SU-DHL-6 (cell line): ENCODE data around the gene ARRB1.

Experiments
- H2AFZ ChIP-seq: fragments of 200-600 bp; sonication (generic); 2 replicates; pipeline ENCODE4 v1.6.1; 2014; ENCODE audit warnings: low read depth, mild to moderate bottlenecking, moderate library complexity, mixed read lengths, antibody characterized with exemption, low read length; ENCODE audit not compliant: severe bottlenecking
- H3F3A ChIP-seq: fragments of 200-600 bp; shearing (Covaris generic); 2 replicates; pipeline ENCODE4 v1.6.0; 2016; ENCODE audit warnings: antibody characterized with exemption, mild to moderate bottlenecking; ENCODE audit not compliant: insufficient read depth
- H3K27ac ChIP-seq: fragments of 200-600 bp; sonication (generic); 2 replicates; pipeline ENCODE4 v1.5.1; 2016; ENCODE audit warnings: low read depth, mild to moderate bottlenecking, low read length, moderate library complexity, mixed read lengths
- H3K27me3 ChIP-seq: fragments of 200-600 bp; sonication (generic), shearing (Covaris generic); 2 replicates; pipeline ENCODE4 v1.6.0; 2014; ENCODE audit warnings: mild to moderate bottlenecking, low read length
- H3K36me3 ChIP-seq: fragments of 200-600 bp; sonication (generic); 2 replicates; pipeline ENCODE4 v1.6.1; 2014; ENCODE audit warnings: mild to moderate bottlenecking, low read length, mixed read lengths
- H3K4me2 ChIP-seq: fragments of 300-600, 200-600 bp; shearing (Covaris generic), sonication (generic); 2 replicates; pipeline ENCODE4 v1.6.0; 2014; ENCODE audit warnings: low read length, low read depth, mild to moderate bottlenecking; ENCODE audit not compliant: poor library complexity, severe bottlenecking
- H3K4me3 ChIP-seq: fragments of 200-600 bp; sonication (generic); 2 replicates; pipeline ENCODE4 v1.5.1; 2014; ENCODE audit warnings: antibody characterized with exemption, low read length, mild to moderate bottlenecking, mixed read lengths; ENCODE audit not compliant: insufficient read depth, poor library complexity, severe bottlenecking
- H3K79me2 ChIP-seq: fragments of 200-600 bp; sonication (generic); 2 replicates; pipeline ENCODE4 v1.6.1; 2014; ENCODE audit warnings: mild to moderate bottlenecking, low read length, moderate library complexity; ENCODE audit not compliant: insufficient read depth
- H3K9ac ChIP-seq: fragments of 200-600 bp; sonication (generic); 2 replicates; pipeline ENCODE4 v1.7.0; 2014; ENCODE audit warnings: mild to moderate bottlenecking, low read length
- H3K9me2 ChIP-seq: fragments of 200-600 bp; sonication (generic); replicated peaks from 2 replicates; pipeline ENCODE4 v1.6.1; 2014; ENCODE audit warnings: low read length; ENCODE audit not compliant: insufficient read depth
- H3K9me3 ChIP-seq: fragments of 200-600 bp; sonication (generic); 2 replicates; pipeline ENCODE4 v1.6.1; 2014; ENCODE audit warnings: low read length, mixed read lengths; ENCODE audit not compliant: insufficient read depth
- H4K20me1 ChIP-seq: fragments of 200-600 bp; sonication (generic); 2 replicates; pipeline ENCODE4 v1.6.1; 2014; ENCODE audit warnings: low read depth, mild to moderate bottlenecking, antibody characterized with exemption, low read length, moderate library complexity, mixed read lengths
- EZH2phosphoT487 ChIP-seq: fragments of 200-600 bp; sonication (generic), shearing (Covaris generic); conservative IDR thresholded peaks from 2 replicates; pipeline ENCODE4 v1.6.1; 2018; ENCODE audit warnings: mild to moderate bottlenecking, antibody characterized with exemption, low read length, moderate library complexity, mixed read lengths
- TF ChIP-seq, protein P1 (sequence below): fragments of 200-600 bp; sonication (generic); IDR thresholded peaks from one replicate; pipeline ENCODE4 v1.5.1; 2017; ENCODE audit warnings: antibody characterized with exemption, mild to moderate bottlenecking, low read length, moderate library complexity; ENCODE audit not compliant: insufficient read depth, poor library complexity, severe bottlenecking

The ARRB1 gene

DNA sequence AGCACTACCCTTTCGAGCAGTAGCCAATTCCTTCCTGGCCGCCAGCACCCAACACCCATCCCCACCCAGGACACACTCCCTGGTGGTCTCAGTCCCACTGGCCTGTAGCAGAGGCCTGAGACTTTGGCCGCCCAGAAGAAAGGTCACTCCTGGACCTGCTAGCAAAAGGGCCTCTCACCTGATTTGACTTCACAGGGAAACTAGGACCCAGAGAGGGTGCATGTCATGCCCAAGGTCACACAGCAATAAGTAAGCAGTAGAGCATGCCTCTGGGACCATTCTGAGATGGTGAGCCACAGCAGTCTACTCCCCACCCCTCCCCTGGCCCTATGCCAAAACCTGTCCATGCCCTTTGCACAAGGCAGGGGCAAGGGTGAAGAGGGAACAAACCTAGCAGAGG, 7.3 kb downstream of the ARRB1 start:
- H3K27ac ChIP-seq, result no peak overlapping the region
- no peak overlapping the region for H3K9ac ChIP-seq
- H3K27me3 ChIP-seq, result no peaks in the 10 kb centered on the region
- no peaks in the 10 kb centered on the region for H3K79me2 ChIP-seq
- H3F3A ChIP-seq, result no peaks in the 10 kb centered on the region
- H4K20me1 ChIP-seq, result no peaks in the 10 kb centered on the region
- H3K9me3 ChIP-seq, result no peaks in the 10 kb centered on the region
- TF ChIP-seq EZH2phosphoT487, result no peak
- TF ChIP-seq, protein P1, sequence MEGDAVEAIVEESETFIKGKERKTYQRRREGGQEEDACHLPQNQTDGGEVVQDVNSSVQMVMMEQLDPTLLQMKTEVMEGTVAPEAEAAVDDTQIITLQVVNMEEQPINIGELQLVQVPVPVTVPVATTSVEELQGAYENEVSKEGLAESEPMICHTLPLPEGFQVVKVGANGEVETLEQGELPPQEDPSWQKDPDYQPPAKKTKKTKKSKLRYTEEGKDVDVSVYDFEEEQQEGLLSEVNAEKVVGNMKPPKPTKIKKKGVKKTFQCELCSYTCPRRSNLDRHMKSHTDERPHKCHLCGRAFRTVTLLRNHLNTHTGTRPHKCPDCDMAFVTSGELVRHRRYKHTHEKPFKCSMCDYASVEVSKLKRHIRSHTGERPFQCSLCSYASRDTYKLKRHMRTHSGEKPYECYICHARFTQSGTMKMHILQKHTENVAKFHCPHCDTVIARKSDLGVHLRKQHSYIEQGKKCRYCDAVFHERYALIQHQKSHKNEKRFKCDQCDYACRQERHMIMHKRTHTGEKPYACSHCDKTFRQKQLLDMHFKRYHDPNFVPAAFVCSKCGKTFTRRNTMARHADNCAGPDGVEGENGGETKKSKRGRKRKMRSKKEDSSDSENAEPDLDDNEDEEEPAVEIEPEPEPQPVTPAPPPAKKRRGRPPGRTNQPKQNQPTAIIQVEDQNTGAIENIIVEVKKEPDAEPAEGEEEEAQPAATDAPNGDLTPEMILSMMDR, result no peak
- H2AFZ ChIP-seq, result no peak overlapping the region
- no peak overlapping the region for H3K4me3 ChIP-seq
- no peaks in the 10 kb centered on the region for H3K9me2 ChIP-seq
- H3K36me3 ChIP-seq, result no peaks in the 10 kb centered on the region
- H3K4me2 ChIP-seq, result no peak overlapping the region

DNA sequence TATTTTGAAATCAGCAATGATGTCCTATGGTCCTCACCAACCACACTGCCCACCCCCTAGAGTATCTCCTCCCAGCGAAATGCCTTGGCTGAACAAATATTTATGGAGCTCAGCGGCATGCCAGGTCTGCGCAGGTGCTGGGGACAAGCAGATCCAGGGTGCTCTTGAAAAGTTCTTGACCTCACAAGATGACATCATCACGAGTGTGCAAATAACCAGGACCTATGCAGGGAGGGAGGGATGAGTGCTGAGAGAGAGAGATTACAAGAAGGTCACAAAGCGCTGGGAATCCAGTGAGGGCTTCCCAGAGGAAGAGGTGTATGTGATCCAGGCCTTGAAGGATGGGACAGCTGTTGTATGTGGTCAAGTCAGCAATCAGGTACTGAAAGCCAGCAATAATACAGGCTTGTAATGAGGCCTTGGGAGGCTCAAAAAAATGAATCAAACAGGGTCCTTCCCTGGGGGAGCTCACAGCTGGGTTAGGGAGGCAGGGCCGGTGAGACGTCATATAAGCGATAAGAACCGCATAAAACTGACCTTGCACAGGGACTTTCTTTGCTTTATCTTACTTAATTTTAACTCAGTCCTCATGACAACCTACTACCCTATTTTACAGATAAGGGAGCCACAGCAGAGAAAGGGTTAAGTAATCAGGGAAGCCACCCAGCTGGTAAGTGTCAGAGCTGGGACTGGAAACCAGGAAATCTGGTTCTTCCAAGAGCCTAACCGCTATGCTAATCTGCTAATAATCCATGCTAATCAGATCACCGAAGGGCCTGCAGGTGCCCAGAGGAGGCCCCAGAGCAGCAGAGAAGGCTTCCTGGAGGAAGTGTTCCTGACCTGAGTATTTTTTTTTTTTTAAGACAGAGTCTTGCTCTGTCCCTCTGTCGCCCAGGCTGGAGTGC, 8.2 kb downstream of the ARRB1 start:
- Histone ChIP-seq H3K4me2 (no peak overlapping the region), H4K20me1 (no peaks in the 10 kb centered on the region), H3K9ac (no peak overlapping the region)

DNA sequence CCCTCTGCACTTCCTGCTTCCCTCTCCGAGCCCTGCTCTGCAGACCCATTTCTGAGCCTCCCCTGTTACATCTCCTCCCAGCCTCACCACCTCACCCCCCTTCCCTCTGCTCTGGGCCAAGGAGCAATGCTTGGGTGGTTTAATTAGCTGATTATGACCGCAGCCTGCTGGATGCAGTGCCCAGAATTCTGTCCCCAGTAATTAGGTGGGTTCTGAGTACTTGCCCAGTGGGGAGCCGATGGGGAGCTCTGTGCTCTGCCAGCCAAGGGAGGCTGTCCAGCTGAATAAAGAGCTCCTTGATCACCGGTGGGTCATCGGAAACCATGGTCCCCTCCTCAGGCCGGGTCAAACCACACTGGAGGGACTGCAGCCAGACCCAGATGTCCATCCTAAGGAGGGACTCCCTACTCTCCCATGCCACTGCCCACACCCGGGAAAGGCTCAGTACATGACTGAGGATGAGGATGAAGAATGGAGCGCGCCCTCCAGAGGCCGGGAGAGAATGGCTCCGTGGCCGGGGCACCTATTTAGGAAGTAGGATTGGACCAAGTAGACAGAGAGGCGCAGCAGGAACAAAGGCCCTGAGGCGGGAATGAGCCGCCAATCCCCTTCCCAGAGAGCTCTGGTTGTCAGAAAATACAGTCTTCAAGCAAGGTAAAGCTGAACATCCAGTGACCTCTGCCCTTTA, 9.1 kb downstream of the ARRB1 start:
- no peaks in the 10 kb centered on the region for H3K9me3 ChIP-seq
- H2AFZ ChIP-seq, result no peak overlapping the region
- H4K20me1 ChIP-seq, result no peaks in the 10 kb centered on the region
- H3K79me2 ChIP-seq, result no peaks in the 10 kb centered on the region
- H3K4me2 ChIP-seq, result no peak overlapping the region
- no peak overlapping the region for H3K27ac ChIP-seq
- H3K9me2 ChIP-seq, result no peaks in the 10 kb centered on the region
- no peak overlapping the region for H3K9ac ChIP-seq
- H3K4me3 ChIP-seq, result no peak overlapping the region
- H3K27me3 ChIP-seq, result no peaks in the 10 kb centered on the region
- H3F3A ChIP-seq, result no peaks in the 10 kb centered on the region
- TF ChIP-seq, protein P1, result no peak
- no peaks in the 10 kb centered on the region for H3K36me3 ChIP-seq

More for the DNA sequence above, 8.2 kb downstream of the ARRB1 start:
- Histone ChIP-seq H2AFZ (no peak overlapping the region), H3K27ac (no peak overlapping the region), H3F3A (no peaks in the 10 kb centered on the region), H3K27me3 (no peaks in the 10 kb centered on the region), H3K9me3 (no peaks in the 10 kb centered on the region), H3K79me2 (no peaks in the 10 kb centered on the region), H3K4me3 (no peak overlapping the region), H3K36me3 (no peaks in the 10 kb centered on the region), H3K9me2 (no peaks in the 10 kb centered on the region)
- no peak for TF ChIP-seq EZH2phosphoT487
- TF ChIP-seq, protein P1, result no peak
